LNCaP clone FGC (cell line): ENCODE data around the gene XRCC4.
"Not testable (repeated sequence)": the region's sequence is repeated elsewhere in the genome, so short reads cannot be mapped to it uniquely, and the experiment has no call there.

Experiments
- DNase-seq: peaks from one replicate; pipeline ENCODE4 v3.0.0-alpha.2; 2011; ENCODE audit warnings: low read depth
- H3K4me3 ChIP-seq: 2 replicates; pipeline ENCODE4 v1.5.1; 2011; ENCODE audit warnings: mild to moderate bottlenecking, low read depth, low read length, control low read depth
- CTCF ChIP-seq: IDR thresholded peaks from 2 replicates; pipeline ENCODE4 v1.5.1; 2012; ENCODE audit warnings: mild to moderate bottlenecking; ENCODE audit not compliant: control insufficient read depth, insufficient read depth; ENCODE audit errors: extremely low read depth

Gene XRCC4

GRCh38 chr5:83354958-83355357 lies 277.6 kb downstream of the XRCC4 start:
- DNase-seq, result no peak
- no peak overlapping the region for H3K4me3 ChIP-seq
- TF ChIP-seq CTCF, result no peak

GRCh38 chr5:83355482-83356014 lies 278.2 kb downstream of the XRCC4 start:
- H3K4me3 ChIP-seq, DNase-seq: not testable (repeated sequence)

GRCh38 chr5:83357621-83358231 lies 280.4 kb downstream of the XRCC4 start:
- no peak overlapping the region for H3K4me3 ChIP-seq
- no peak for TF ChIP-seq CTCF
- DNase-seq, result no peak

- no peak overlapping the region for H3K4me3 ChIP-seq
- no peak for TF ChIP-seq CTCF
- no peak for DNase-seq
These were observed 283.2 kb downstream of the XRCC4 start for GRCh38 chr5:83360573-83360972.

GRCh38 chr5:83362526-83362925 lies 285.2 kb downstream of the XRCC4 start:
- no peak for TF ChIP-seq CTCF
- no peak overlapping the region for H3K4me3 ChIP-seq
- no peak for DNase-seq

- DNase-seq, result no peak
- H3K4me3 ChIP-seq, result no peak overlapping the region
- TF ChIP-seq CTCF, result no peak
These were observed 286.0 kb downstream of the XRCC4 start for GRCh38 chr5:83363111-83363885.

GRCh38 chr5:83363886-83364275 lies 286.5 kb downstream of the XRCC4 start:
- no peak for DNase-seq
- no peak overlapping the region for H3K4me3 ChIP-seq
- TF ChIP-seq CTCF, result no peak
